HG03354 (cell line): Measurements from ENCODE around the gene LIFR.
"Not testable (repeated sequence)": the region's sequence is repeated elsewhere in the genome, so short reads cannot be mapped to it uniquely, and the experiment has no call there.

Experiments used
- ATAC-seq: cut with Tn5 transposase; IDR thresholded peaks from one replicate; pipeline ENCODE4 v1.9.1; 2021; ENCODE audit warnings: mild to moderate bottlenecking; ENCODE audit not compliant: unreplicated experiment, poor library complexity, severe bottlenecking

The LIFR gene

DNA sequence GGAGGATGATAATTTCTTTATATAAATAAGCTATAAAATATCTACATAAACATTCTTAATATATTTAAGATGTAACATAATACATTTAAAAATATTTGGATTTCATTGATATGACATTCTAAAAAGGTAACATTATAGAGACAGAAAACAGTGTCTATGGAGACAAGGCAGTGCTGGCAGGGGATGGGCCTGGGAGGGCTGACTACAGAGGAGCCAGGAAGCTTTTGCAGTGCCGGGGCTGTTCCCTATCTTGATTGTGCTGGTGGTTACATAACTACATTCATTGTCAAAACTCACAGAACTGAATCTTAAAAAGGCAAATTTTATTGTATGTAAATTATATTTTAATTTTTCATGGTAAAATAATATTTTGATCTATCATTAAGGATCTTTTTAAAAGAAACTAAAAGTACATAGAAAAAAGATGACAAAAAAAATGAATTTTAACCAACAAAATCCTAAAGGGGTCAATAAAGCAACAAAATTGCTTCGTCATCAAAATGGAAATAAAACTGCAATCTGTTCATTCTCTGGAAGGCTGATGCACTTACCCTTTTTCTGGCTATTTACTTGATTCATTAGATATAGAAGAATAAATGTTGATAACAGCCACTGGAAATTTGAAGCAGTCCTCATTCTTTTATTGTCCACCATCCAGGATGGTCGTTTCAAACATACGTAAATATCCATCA, 26.3 kb downstream of the LIFR start:
- ATAC-seq, result no peak

DNA sequence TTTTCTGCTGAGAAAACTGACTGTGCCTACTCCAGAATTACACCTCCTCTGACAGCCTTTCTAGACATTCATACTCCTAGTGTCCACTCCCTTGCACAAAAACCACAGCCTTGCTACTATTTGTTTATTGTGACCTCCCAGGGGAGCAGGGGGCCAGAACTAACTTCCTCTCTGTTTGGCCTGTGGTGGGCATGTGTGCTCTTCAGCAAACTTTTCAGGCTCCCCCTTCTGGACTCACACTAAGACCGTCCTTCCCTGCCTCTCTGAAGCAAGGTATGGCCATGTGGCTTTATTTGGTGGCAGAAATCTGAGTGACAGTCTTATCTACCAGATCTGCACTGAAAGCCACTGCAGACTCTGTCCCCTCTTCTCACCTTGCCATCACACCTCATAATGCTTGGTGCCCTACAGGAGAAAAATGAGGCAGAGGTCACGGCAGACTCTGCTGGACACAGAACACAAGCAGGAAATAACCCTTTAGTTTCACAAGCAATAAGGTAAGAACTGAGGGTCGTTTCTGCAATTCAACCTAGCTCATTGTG, 28.2 kb downstream of the LIFR start:
- ATAC-seq, result no peak

DNA sequence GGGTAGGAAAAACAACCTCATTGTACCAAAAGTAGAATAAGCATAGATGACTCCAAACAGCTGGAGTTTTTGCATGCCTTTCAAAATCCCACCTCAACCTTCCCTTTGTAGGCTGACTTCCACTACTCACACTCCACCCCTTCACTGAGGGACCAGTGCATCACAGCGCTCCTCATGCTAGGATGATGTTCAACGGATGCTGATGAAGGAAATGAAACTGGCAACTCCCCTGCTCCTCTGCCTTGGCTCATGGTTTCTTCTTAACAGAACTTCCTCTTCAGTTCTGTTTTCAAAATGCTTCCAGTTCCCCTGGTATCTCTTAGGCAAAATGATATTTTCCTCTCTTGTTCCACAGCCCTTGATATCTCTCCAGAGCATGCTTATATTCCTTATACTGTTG, 29.0 kb downstream of the LIFR start:
- ATAC-seq, result no peak

DNA sequence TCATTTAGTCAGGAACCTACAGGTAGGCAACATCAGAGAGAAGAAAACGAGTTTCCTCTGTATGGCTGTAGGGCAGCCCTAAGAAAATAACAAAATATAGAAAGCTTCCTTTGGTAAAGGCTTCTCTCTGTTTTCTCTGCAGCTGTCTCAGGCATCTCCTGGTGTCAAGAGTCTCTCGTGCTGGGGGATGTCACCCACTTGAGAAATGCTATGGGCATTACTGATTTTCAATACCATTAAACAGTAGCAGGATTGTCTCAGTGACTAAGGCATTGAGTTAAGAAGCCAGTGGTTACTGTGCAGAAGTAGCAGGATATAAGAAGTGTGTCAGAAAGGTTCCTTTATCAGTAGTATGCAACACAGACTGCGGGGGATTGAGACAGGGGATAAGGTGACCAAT, 32.4 kb downstream of the LIFR start:
- ATAC-seq, result no peak

DNA sequence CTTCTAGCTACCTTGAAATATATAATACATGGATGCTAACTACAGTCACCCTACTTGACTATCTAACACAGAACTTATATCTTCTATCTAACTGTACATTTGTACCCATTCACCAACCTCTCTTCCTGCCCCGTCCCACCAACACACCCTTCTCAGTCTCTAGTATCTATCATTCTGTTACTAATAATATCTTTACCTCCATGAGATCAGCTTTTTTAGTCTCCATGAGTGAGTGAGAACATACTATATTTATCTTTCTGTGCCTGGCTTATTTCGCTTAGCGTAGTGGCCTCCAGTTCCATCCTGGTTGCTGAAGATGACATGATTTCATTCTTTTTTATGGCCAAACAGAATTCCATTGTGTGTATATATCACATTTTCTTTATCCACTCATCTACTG, 37.0 kb downstream of the LIFR start:
- no peak for ATAC-seq

DNA sequence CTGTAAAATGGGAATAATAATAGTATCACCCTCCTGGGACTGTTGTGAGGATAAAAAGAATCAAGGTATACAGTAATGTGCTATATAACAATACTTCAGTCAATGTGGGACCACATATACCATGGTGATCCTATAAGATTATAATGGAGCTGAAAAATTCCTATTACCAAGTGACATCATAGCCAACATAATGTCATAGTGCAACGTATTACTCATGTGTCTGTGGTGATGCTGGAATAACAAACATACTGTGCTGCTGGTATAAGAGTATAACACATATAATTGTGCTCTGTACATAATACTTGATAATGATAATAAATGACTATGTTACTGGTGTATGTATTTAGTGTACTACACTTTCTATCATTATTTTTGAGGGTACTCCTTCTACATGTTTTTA, 38.1 kb downstream of the LIFR start:
- no peak for ATAC-seq

DNA sequence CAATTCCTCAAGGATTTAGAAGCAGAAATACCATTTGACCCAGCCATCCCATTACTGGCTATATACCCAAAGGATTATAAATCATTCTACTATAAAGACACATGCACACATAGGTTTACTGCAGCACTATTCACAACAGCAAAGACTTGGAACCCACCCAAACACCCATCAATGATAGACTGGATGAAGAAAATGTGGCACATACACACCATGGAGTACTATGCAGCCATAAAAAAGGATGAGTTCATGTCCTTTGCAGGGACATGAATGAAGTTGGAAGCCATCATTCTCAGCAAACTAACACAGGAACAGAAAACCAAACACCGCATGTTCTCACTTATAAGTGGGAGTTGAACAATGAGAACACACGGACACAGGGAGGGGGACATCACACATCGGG, 39.8 kb downstream of the LIFR start:
- ATAC-seq, result not testable (repeated sequence)

DNA sequence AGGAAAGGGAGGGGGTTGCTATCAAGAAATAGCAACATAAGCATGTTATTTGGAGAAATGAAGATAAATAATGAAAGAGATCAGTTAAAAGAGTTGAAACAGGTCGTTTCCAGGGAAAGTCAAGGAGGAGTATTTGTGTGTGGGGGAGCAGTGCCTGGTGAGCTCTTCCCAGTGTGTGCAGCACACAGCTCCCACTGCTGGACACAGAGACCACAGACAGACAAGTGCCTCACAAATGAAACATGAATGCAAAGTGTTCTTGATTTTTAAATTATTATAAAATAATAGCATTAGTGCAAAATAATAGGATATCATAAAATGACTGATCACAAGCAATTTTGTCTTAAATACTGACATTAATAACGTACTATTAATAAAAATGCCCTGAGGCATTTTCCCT, 40.8 kb downstream of the LIFR start:
- no peak for ATAC-seq

DNA sequence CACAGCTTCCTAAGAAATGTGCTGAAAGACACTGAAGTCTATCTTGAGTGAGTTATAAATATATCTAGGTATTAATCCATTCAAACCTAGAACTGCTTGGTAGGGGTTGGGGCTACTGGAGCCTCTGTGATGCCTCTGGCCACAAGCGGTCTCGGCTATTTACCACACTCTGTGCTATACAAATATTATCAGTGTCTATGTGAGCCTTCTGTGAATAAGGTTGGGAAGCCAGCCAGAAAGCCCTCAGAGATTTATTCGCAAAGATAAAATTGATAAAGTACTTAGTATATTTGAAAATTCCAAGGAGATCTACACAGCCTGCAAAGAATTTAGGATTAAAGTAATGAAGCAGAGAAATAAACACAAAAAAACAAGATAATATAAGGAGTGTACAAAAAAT, 41.4 kb downstream of the LIFR start:
- ATAC-seq, result no peak

DNA sequence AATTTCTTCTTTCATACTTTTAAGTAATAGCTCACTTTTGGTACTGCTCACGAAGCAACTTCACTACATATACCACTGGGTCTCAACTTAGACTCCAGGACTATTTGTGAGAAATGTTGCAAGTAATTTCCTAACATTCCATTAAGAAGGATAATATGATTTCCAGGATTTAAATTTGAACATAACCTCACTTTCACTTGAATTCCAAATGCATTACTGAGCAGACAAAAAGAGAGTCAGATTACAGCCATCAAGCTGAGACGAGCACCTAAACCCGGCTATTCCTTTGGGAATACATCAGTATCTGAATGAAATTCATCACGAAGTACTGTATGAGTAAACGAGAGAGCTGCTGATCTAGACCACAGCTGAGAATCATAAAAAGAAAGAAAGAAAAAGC, 47.3 kb downstream of the LIFR start:
- no peak for ATAC-seq

DNA sequence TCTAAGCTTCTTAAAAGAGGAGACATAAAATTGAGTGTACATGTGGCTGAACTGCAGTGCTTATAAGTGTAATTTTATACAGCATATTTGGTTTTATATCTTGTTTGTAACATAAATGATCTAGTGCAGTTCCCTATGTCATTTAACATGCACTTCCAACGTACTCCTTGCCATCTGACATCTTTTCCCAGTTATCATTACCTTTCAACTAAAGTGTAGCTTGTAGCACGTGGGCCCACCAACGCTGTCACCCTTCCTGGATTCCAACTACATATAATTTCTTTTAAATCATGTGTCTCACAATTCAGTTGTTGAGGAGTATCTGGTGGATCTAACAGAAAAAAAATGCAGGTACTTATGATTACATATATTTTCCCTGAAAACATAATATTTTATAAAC, 50.1 kb downstream of the LIFR start:
- ATAC-seq, result no peak

DNA sequence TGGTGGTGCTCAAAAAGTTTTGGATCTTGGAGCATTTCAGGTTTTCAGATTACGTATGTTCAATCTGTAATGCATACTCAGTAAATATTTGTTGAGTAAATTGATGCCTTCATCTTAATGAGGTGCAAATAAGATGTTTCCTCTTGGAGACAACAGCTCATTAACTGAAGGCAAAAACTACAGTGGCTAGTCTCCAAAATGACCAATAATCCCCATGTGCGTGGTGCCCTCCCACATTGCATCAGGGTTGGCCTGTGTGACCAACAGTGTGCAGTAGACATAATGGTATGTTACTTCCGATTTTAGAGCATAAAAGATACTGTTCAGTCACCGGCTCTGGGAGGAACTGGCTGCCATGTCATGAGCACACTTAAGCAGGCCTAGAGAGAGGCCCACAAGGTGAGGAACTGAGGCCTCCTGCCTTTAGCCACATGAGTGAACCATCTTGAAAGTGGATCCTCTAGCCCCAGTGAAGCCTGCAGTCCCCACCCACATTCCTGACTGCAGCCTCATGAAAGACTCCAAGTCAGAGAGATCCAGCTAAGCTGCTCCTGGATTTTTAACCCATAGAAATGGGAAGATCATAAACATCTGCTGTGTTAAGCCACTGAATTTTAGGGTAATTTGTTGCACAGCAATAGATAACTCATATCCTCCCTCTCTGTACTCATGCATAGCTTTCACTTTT, 55.7 kb downstream of the LIFR start:
- ATAC-seq, result no peak

DNA sequence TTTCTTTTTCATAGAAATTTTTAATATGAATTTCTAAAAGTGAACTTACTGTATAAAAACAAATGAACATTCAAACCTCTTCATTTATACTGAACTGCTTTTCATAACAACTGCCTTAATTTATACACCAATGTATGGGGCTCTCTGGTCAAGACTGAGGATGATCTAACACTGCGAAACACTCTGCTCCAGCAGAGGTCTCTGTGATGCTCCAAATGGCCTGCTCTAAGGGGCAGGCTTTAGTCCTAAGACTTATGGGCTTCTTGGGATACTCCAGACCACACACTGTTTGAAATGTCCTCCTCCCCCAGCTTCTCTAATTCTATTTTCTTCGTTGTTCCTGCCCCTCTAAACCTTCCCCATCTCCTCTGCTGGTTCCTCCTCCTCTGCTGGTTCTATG, 58.5 kb downstream of the LIFR start:
- no peak for ATAC-seq

DNA sequence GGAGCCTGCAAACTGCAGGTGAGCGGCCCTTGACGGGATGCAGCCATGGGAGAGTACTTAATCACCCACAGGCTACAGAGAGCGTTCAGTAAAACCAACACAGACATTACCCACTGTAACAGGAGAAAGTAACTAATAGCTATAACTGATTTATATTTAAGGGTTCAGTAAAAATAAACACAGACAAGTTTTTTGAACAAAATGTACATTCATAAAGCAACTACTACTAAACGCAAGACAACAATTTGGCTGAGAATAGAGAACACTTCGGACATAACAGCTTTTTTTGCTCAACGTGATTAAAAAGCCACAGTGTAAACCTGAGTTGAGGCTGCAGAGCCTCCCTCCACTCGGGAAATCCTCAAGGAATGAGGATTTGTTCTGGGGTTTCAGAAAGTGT, 61.7 kb downstream of the LIFR start:
- ATAC-seq, result no peak

DNA sequence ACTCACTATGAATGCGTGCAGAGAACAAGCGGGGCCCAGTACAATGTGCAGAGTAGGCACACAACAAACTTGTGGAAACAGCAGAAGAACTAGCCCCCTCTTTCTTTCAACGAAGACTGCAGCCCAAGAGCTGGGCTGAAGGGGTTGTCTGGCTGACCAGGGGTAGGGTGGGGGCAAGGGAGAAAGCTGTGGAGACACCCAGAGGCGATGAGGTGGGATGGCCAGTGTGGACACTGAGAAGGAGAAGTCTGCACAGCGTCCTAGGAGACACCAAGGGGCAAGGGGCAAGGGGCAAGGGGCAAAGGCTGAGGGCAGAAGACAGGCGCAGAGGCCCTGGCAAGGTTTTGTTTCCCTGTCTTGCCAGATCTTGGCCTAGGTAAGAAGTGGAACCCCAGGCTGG, 62.3 kb downstream of the LIFR start:
- no peak for ATAC-seq

DNA sequence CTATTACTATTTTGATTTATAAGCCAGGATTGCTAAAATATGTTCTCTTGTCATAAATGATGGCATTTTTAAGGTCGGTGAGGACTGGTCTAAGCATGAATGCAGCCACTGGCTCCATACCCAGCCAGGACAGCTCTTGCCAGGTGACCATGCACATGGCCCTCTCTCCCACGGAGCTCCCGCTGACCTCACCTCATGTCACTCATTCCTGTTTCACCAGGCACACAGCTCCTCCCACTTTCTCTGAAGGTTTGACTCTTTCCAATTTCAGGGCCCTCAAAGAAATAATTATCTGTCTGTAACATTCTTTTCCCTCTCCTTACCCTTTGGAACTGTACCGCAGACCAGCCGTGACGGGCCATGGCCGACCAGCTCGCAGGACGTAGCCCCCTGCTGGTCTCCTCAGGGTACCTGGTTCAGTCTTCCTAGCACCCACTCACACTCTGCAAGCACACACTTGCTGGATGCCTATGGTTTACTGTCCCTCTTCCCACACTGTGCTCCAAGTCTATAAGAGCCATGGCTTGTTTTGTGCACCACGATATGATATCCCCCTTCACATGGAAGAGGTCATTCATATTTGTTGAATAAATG, 72.5 kb downstream of the LIFR start:
- ATAC-seq, result no peak

DNA sequence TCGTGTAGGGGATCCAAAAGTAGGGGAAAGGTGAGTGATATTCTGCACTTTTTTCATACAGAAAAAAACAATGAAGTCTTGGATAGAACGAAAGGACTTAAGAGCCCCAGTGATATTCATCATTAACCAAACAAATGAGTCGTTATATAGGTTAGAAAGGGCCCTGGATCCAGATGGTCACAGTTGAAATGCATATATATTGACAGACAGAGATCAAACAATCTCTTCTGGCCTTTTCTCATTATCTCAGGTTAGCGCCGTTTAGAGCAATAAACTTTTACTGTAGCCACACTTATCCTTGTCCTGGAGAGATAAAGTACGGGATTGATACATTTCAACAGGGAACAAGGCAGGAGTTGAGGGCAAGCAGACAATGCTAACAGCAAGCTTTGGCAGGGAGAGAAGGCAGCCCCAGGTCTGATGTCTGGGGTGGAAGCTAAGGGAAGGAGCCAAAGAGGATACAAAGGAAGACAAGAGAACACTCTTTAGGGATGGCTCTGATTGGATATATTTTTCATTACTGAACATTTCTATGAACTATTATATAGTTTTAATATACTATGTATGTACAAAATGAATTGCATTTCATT, 77.0 kb downstream of the LIFR start:
- ATAC-seq, result no peak

DNA sequence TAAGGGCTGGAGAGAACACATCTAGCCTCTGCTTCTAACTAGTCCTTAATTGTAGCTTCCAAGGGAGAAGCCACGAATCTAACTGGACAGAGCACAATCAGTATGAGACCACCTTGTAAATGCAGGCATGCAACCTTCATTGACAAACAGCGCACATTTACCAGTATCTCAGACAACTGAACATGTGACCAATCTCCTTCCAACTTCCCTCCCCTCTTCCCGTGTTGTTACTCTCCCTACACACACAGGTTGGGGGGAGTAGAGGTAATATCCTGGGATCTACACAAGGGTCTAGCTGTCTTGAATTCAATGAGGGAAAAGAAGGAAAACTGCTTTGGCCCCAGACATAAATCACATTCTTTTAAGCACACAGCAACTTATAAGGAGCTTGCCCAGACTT, 77.6 kb downstream of the LIFR start:
- no peak for ATAC-seq

DNA sequence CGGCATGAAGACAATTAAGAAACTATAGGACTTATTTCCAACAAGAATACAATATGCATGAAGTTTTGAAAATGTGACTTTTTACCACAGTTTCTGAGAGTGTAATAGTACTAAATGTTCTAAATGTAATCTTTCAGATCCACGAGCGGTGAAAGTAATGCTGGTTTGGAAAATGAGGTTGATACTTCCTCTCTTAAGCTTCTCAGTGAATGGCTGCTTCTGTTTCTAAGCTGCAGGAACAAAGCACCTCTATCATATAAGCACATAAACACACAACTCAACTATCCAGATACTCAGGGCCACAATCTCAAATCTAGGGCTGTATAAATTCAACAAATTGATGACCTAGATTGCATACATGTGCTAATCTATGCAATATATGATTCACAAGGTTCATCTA, 78.3 kb downstream of the LIFR start:
- no peak for ATAC-seq

DNA sequence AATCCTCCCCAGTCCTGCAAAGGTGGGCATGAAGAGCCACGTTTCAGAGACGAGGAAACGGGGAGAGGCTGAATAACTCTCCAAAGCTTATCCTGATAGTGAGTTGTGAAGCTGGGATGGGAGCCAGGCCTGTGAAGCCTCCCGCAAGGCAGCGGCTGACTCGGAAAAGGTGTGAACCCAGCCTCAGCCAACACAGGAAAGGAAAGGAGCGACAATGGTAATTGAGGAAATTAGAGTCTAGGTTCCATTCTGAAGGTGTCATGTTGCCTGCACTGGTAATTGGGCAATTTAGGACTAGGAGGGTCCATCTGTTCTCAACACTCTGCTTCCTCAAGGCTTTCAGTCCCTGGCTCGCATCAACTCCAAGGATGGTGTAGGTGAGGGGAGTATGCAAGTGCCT, 83.4 kb downstream of the LIFR start:
- no peak for ATAC-seq

DNA sequence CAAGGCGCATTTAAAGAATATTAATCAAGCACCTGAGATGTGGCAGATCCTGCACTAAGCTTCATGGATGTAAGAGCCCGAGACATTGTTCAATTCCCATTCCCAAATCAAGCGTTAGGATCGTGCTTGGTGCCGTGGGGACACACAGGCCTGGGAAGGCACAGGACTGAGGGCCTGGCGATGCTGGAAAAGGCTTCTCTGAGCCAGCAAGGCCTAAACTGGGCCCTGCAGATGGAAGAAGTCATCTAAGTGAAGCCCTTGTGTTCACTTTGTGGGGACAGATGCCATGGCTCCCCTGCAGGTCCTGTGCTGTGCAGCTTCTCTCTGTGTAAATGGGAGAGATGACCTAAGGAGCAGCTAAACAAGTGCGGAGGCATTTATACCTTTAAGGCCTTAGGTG, 83.9 kb downstream of the LIFR start:
- no peak for ATAC-seq
